Stromal cell of bone marrow (primary cell): ENCODE data around the gene BRIP1.
"Not testable (repeated sequence)": the region's sequence is repeated elsewhere in the genome, so short reads cannot be mapped to it uniquely, and the experiment has no call there.

Experiments used
- DNase-seq: peaks from one replicate; pipeline ENCODE4 v3.0.0-alpha.2; 2012; ENCODE audit warnings: low read depth

Gene BRIP1

DNA sequence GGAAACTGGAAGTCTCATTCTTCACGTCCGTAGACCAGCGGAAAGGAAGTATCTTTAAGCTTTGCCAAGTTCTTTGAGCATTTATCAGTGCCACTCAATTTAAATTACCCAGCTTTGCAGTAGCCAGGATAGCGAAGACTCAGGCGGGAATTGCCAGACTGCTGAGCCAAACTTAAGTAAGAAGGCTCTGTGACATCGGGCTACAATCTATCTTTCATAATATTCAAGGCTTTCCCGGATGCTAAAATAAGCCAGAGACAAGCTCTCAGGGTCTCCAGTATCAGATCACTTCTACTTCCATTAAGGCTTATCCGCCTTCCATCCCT, 436 bp upstream of the BRIP1 start:
- DNase-seq = no peak

DNA sequence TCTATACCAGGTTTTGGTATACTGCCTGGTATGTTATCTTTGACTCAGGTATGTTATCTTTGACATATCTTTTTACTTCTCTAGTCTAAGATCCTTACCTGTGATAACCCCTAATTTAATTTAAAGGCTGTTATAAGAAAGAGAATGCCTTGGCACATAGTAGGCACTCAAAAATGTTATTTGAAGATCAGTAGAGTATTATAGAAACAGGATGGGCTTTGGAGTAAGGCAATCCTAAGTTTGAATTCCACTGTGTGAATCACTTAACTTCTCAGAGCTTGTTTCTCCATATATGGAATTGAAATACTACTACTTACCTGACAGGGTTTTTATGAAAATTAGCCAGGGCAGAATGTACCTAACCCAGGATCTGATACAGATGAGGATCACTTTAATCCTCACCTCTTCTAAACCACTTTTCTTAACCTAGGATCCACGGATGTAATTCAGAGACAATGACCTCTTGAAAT, 1.2 kb downstream of the BRIP1 start:
- DNase-seq = no peak

GRCh38 chr17:61860397-61860796, 2.9 kb downstream of the BRIP1 start:
- not testable (repeated sequence) for DNase-seq

DNA sequence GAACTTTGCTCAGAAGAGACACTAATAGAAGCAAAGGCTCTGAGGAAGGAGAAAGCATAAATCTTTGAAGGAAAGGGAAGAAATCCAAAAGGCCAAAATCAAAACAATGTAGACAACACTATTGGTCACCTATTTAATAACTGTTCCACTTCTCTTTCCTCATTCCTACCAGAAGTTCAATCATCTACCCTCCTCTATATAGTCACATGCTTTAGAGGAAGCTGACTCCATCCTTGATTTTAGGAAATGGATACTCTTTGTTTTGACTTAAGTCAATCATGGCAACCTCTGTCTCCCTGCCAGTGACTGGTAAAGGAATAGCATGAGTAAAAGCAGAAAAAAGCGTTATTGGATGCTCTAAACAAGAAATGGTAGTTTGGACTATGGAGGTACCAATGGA, 7.3 kb downstream of the BRIP1 start:
- no peak for DNase-seq

- no peak for DNase-seq
Measured at GRCh38 chr17:61852857-61853256, 10.5 kb downstream of the BRIP1 start.

DNA sequence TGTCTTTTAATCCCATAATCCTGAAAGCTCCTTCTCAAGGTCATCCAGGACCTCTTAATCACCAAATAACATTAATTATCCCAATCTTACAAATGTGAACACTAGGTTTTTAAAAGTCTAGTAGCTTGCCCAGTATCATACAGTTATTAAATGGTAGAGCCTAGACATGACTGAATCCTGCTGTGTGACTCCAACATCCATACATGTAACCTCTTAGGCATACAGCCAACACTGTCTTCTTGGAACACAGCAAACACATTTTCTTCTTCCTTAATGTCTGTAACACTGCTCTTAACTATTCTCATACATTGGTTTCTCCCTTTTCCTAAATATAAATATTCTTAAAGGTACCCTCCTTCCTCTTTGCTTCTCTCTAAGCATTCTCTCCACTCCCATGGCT, 13.7 kb downstream of the BRIP1 start:
- no peak for DNase-seq

DNA sequence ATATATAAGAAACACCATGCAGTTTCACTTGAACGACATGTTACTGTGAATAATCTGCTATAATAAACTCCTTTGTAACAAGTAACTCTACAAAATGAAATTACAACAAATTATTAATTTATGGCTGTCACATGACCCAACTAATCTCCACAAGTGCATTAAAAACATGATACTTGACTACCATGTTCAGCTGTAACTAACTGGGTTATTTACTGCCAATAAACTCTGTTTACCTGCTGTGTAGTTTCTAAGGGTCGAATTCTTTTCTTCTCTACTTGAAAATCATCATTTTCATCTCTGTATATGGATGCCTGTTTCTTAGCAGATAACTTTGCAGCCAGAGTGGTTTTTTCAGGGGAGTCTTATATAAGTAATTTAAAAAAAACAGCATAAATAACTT, 14.4 kb downstream of the BRIP1 start:
- no peak for DNase-seq

- DNase-seq = no peak
Measured at GRCh38 chr17:61848247-61848646, 15.1 kb downstream of the BRIP1 start.

DNA sequence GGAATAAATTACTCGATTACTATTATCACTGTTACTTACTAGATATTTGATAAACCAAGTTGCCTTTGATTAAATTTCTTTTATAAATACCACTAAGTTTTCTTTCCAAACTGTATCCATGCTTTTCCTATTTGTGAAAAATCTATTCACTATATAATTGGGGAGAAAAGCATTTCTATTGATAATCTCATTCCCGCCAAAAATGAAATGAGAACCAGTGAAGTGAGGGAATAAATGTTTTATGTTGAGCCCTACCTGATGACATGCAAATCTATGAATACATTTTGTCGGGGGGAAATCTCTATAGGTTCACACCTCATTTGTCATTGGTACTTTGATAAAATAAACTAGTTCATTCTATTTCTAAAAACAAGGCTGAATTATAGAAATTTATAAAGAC, 15.7 kb downstream of the BRIP1 start:
- DNase-seq = no peak

DNA sequence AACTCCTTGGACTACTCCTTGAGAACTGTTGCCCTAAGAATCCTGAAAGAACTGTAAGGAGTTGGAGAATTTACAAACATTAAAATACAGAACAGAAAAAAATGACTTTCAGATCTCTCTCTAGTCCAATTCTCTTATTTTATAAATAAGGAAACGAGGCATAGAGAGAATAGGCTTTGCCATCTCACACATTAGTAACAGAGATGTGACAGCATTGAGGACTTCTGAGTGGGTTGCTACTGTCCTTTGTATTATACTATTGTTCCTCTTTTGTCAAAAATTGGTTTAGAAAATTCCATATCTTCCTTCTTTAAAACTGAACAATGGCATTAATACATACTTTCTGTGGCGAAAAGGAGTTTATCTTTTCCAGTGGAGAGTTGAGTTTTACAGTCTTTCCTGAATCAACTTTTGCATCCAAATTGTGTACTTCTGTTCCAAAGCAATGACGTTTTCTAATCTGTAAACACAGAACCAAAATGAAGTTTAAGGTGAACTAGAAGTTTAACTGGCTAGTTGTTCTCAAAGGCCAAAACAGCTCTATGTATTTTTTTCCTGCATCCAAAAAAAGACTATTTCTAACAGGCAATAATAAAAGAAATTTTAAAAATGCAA, 16.5 kb downstream of the BRIP1 start:
- DNase-seq = no peak

DNA sequence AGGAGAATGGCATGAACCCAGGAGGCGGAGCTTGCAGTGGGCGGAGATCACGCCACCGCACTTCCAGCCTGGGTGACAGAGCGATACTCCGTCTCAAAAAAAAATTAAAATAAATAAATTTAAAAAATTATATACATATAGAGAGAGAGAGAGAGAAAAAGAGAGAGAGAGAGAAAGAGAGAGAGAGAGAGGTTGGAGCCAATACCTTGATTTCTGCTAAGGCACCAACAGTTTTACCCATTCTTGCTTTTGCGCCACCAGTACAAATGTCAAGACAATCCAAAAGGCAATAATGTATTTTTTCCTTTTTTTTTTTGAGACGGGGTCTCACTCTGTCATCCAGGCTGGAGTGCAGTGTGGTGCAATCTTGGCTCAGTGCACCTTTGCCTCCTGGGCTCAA, 17.2 kb downstream of the BRIP1 start:
- DNase-seq = no peak

- no peak for DNase-seq
Measured at GRCh38 chr17:61843435-61843834, 19.9 kb downstream of the BRIP1 start.

DNA sequence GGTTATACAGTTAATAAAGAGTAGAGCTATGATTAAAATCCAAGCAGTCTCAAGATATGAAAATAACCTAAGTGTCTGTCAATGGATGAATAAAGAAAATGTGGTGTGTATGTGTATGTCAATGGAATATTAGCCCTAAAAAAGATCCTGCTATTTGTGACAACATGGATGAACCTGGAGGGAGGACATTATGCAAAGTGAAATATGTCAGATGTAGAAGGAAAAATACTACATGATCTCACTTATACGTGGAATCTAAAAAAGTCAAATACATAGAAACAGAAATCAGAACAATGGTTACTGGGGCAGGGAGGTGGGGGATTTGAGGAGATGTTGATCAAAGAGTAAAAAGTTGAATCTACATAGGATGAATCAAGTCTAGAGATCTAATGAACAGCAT, 20.4 kb downstream of the BRIP1 start:
- no peak for DNase-seq

DNA sequence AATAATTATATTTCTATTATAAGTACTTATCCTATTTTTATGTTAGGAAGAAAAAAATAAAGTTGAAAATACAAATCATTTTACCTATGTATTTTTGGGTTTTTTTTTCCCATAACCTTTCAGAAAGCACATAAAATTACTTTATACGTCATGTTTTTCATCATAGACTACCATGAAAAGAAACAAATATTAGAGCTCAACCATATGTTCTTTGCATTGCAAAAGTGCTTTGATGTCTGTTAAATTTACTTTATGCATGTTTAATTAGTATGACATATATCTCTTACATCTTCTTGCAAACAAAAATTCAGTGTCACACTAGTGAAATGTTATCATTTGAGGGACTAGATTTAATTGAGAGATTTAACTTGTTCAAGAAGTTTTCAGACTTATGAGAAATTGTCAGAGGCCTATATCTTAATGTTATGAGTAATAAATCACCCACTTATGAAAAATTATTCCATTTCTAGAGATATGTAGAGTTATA, 24.0 kb downstream of the BRIP1 start:
- DNase-seq = no peak

DNA sequence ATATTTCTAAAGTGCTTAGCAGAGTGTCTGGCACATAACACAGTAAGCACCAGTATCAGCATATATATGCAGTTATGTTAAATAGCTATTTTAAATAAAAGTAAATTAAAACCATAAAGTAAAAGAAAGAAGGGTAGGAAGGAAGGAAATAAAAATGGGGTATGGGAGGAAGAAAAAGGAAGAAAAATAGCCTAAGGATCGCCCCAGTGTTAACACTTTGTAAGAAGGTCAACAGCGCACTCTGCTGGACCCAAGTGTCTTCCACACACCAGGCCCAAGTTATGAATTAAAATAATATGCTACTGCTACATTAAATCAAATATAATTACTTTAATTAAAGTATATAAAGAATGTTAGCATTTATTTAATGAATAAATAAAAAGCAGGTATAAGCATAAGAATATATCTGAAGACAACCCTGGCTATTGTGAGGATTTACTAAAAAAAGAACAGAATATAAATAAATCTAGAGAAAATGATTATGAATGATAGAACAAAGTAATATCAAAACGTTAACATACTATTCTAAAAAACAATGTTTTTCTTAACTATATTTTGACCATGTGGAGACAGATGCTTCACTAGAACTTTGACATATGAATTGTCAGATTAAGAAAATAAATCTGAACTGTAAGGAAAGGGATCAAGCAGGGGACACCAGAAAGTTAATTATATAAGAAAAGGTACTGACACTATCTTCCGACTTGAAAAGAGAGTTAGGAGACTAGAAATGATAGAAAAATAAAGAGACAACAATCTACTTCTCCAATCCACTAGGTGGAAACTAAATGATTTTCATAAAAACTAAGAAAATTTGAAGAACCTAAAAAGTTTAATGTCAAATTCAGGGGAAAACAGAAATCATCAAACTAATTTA, 25.9 kb downstream of the BRIP1 start:
- peak; percentile 45 for DNase-seq

DNA sequence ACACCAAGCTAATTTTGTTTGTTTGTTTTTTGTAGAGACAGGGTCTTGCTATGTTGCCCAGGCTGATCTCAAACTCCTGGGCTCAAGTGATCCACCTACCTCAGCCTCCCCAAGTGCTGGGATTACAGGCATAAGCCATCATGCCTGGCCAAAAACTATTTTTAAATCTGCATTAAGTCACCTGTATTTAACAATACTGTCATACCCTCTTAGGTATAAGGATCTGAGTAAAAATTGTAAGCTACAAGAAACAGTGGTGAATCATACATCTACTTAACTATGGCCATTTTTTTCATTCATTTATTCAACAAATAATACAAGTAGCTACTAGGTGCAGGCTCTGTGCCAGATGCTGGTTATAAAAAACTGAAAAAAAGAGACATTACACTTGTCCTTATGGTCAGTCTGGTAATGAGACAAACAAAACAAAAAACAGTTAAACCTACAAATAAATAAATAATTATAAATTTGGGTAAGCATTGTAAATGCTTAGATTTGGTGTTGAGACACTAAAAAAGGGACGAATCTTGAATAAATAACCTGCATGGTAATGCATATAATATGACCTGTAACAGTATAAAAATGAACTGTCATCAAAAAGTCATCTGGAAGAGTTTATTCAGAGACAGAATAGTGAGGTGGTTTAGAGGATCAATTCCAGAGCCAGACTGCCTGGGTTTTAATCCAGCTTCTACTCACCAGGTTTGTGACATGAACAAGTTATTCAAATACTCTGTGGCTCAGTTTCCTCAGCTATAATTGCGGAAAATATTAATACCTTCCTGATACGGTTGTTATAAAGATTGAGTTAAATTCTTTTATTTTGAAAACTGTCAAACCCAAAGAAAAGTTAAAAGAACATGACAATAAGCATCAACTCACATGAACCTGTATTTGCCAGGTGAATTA, 26.8 kb downstream of the BRIP1 start:
- DNase-seq = no peak

GRCh38 chr17:61835606-61836005, 27.7 kb downstream of the BRIP1 start:
- no peak for DNase-seq

DNA sequence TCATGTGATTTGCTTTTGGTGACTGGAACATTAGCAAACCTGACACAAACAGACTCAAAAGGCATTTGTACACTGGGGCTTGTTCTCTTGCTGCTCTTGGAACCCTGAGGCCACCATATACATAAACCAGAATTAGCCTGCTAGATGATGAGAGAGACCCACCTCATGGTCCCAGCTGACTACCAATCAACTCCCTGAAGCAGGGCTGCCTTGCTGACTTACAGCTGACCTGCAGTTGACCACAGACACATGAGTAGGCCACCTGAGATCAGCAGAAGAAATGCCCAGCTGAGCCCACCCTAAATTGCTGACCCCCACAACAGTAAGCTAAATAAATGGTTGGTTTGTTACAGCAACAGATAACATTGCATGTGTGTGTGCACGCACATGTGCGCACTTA, 28.7 kb downstream of the BRIP1 start:
- no peak for DNase-seq

DNA sequence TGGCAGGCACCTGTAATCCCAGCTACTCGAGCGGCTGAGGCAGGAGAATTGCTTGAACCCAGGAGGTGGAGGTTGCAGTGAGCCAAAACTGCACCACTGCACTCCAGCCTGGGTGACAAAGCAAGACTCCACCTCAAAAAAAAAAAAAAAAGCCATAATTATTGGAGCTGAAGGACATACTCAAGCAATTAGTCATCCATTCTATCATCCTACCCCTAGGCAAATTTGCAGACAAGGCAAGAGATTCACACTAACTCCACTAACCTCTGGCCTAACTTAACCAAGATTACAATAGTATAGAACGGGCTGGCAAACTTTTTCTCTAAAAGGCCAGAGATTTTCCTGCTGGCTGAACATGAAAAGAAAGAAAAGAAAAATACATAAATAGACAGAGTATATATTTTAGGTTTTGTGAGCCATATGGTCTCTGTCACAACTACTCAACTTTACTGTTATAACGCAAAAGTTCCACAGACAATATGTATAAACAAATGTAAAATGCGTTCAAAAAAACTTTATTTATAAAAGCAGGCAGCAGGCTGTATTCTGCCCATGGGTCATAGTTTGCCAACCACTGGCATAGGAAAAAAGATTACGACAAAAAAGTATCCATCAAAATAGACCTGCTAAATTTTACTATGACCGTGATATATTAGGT, 29.7 kb downstream of the BRIP1 start:
- no peak for DNase-seq

- DNase-seq = no peak
Measured at GRCh38 chr17:61832463-61832862, 30.9 kb downstream of the BRIP1 start.

GRCh38 chr17:61831099-61831498, 32.2 kb downstream of the BRIP1 start:
- DNase-seq = no peak

GRCh38 chr17:61828694-61829093, 34.6 kb downstream of the BRIP1 start:
- DNase-seq = no peak
